ENCODE measurements around the gene SLC37A1. TPM values are rescaled to one million over a fixed set of nuclear protein-coding genes. Genes with fewer than 3 reads are reported as not detected.

SLC37A1 gene
- total RNA-seq = 58.4 and 60.2 TPM in 2 replicates
- long read RNA-seq, transcript SLC37A1-201 (20 exons, 3,664 nt) = major isoform, 43 of 152 reads
- long read RNA-seq, partial matches to known transcripts = 31 of 152 reads
- long read RNA-seq, other reads (novel, unspliced or antisense) = 78 of 152 reads

GRCh38 chr21:42513151-42513984 lies at the start of gene SLC37A1:
SLC37A1 (plus strand) TSS chr21:42513852; CDS start chr21:42518455, 4,603 bp downstream.
- peaks cover 52% of the 10 kb centered on the region for H3K4me1 Mint-ChIP-seq (ENCODE audit: low read depth)
- peak; percentile 35 for DNase-seq (ENCODE audit: low spot score, unreplicated experiment)
- no peaks in the 10 kb centered on the region for H3K27me3 Mint-ChIP-seq
- peaks cover 9% of the 10 kb centered on the region for H3K36me3 Mint-ChIP-seq (ENCODE audit: insufficient read depth)
- peak; percentile 24 for TF ChIP-seq CTCF (IDR thresholded peaks at IDR 0.05; ENCODE audit: unreplicated experiment)
- peak within 1 kb of the TSS; percentile 79 for H3K4me3 Mint-ChIP-seq (ENCODE audit: low read depth)
- no peaks in the 10 kb centered on the region for H3K9me3 Mint-ChIP-seq (ENCODE audit: low read depth)
- H3K27ac Mint-ChIP-seq = peak within 1 kb of the TSS; percentile 93

GRCh38 chr21:42463861-42464515 lies 49.7 kb upstream of the SLC37A1 start:
- DNase-seq (ENCODE audit: low spot score, unreplicated experiment) = no peak
- Mint-ChIP-seq H3K27me3 (no peaks in the 10 kb centered on the region), H3K36me3 (ENCODE audit: insufficient read depth) (no peaks in the 10 kb centered on the region), H3K9me3 (ENCODE audit: low read depth) (peaks cover 8% of the 10 kb centered on the region), H3K27ac (no peak overlapping the region), H3K4me1 (ENCODE audit: low read depth) (peaks cover 58% of the 10 kb centered on the region), H3K4me3 (ENCODE audit: low read depth) (no peak overlapping the region)
- no peak for TF ChIP-seq CTCF (IDR thresholded peaks at IDR 0.05; ENCODE audit: unreplicated experiment)

GRCh38 chr21:42465008-42465802 lies 48.4 kb upstream of the SLC37A1 start:
- H3K9me3 Mint-ChIP-seq (ENCODE audit: low read depth) = peaks cover 8% of the 10 kb centered on the region
- TF ChIP-seq CTCF (IDR thresholded peaks at IDR 0.05; ENCODE audit: unreplicated experiment) = no peak
- H3K4me1 Mint-ChIP-seq (ENCODE audit: low read depth) = peaks cover 46% of the 10 kb centered on the region
- no peaks in the 10 kb centered on the region for H3K27me3 Mint-ChIP-seq
- DNase-seq (ENCODE audit: low spot score, unreplicated experiment) = no peak
- no peak overlapping the region for H3K4me3 Mint-ChIP-seq (ENCODE audit: low read depth)
- no peak overlapping the region for H3K27ac Mint-ChIP-seq
- no peaks in the 10 kb centered on the region for H3K36me3 Mint-ChIP-seq (ENCODE audit: insufficient read depth)

GRCh38 chr21:42465803-42466127 lies 47.9 kb upstream of the SLC37A1 start:
- peaks cover 8% of the 10 kb centered on the region for H3K9me3 Mint-ChIP-seq (ENCODE audit: low read depth)
- no peak overlapping the region for H3K4me3 Mint-ChIP-seq (ENCODE audit: low read depth)
- no peak overlapping the region for H3K27ac Mint-ChIP-seq
- TF ChIP-seq CTCF (IDR thresholded peaks at IDR 0.05; ENCODE audit: unreplicated experiment) = no peak
- no peak for DNase-seq (ENCODE audit: low spot score, unreplicated experiment)
- no peaks in the 10 kb centered on the region for H3K27me3 Mint-ChIP-seq
- H3K36me3 Mint-ChIP-seq (ENCODE audit: insufficient read depth) = no peaks in the 10 kb centered on the region
- H3K4me1 Mint-ChIP-seq (ENCODE audit: low read depth) = peaks cover 41% of the 10 kb centered on the region

GRCh38 chr21:42466700-42467099 lies 47.0 kb upstream of the SLC37A1 start:
- Mint-ChIP-seq H3K9me3 (ENCODE audit: low read depth) (peaks cover 8% of the 10 kb centered on the region), H3K27me3 (no peaks in the 10 kb centered on the region), H3K4me3 (ENCODE audit: low read depth) (no peak overlapping the region), H3K36me3 (ENCODE audit: insufficient read depth) (no peaks in the 10 kb centered on the region), H3K27ac (peak overlapping the region; percentile 77), H3K4me1 (ENCODE audit: low read depth) (peaks cover 32% of the 10 kb centered on the region)
- no peak for DNase-seq (ENCODE audit: low spot score, unreplicated experiment)
- TF ChIP-seq CTCF (IDR thresholded peaks at IDR 0.05; ENCODE audit: unreplicated experiment) = no peak
